Measurements from ENCODE around the gene PRRT3. TPM values are rescaled to one million over a fixed set of nuclear protein-coding genes. Genes with fewer than 3 reads are reported as not detected.

The PRRT3 gene
- total and polyA plus RNA-seq, 2 of the 4 experiments (the other 2 are of a cell fraction), result 0.72 to 4.2 TPM

DNA sequence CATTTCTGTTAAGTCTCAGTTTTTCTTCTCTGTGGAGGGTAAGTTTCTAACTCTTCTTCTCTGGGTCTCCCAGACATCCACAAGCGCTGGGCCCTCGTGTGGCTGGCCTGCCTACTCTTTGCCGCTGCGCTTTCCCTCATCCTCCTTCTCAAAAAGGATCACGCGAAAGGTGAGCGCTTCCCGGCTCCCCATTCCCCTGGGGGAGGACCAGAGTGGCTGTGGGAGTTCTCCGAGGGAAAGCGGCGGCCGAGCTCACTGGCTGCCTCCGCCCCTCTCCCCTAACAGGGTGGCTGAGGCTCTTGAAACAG is 19.7 kb downstream of the PRRT3 start:
- DNase-seq, result no peak
- H3K4me2 ChIP-seq (ENCODE audit: low read depth, low read length), result peak overlapping the region; percentile 38; the same call in 1 of the 2 replicates
- no peak overlapping the region for H3K18ac ChIP-seq (ENCODE audit: low read depth, low read length)
- peak overlapping the region; percentile 90 for H2AFZ ChIP-seq (replicated peaks; ENCODE audit: low read length, poor library complexity)
- peaks cover 16% of the 10 kb centered on the region; the same call in 1 of the 2 replicates for H3K36me3 ChIP-seq (ENCODE audit: control insufficient read depth, insufficient read depth, low read length)
- H3K79me1 ChIP-seq (ENCODE audit: low read depth in 1 of 2, low read length in 2 of 2), result peaks cover 6 to 16% of the 10 kb centered on the region in 2 experiments; a peak in 3 of 4 replicates
- ATAC-seq (ENCODE audit: low read depth), result no peak
- H2AK9ac ChIP-seq (replicated peaks; ENCODE audit: low read depth, low read length, poor library complexity), result peak overlapping the region; percentile 93
- 0 out of 2 replicates have a peak overlapping the region, but pooled peaks have one; percentile 8 for H3K4ac ChIP-seq (ENCODE audit: low read depth, low read length)
- H2AK5ac ChIP-seq (ENCODE audit: low read depth, low read length), result peak overlapping the region; percentile 61; the same call in 1 of the 2 replicates
- H2BK15ac ChIP-seq (ENCODE audit: low read depth, low read length), result no peak overlapping the region
- TF ChIP-seq BHLHE40 (IDR thresholded peaks at IDR 0.05; ENCODE audit: low read depth, low read length) (no peak), RAD21 (IDR thresholded peaks at IDR 0.05; ENCODE audit: low read length) (no peak), FOS (IDR thresholded peaks at IDR 0.05; ENCODE audit: low read depth, low read length) (no peak), RCOR1 (IDR thresholded peaks at IDR 0.05; ENCODE audit: insufficient replicate concordance, low read length) (no peak), CHD1 (IDR thresholded peaks at IDR 0.05; ENCODE audit: low read depth, low read length) (no peak), MAFK (IDR thresholded peaks at IDR 0.05; ENCODE audit: low read depth, low read length) (no peak), CEBPB (IDR thresholded peaks at IDR 0.05; ENCODE audit: low read depth, low read length) (no peak), MXI1 (IDR thresholded peaks at IDR 0.05; ENCODE audit: borderline replicate concordance, low read depth, low read length) (no peak), MAZ (IDR thresholded peaks at IDR 0.05; ENCODE audit: borderline replicate concordance, low read depth, low read length) (no peak), RFX5 (IDR thresholded peaks at IDR 0.05; ENCODE audit: low read depth, low read length) (no peak), POLR2A (IDR thresholded peaks at IDR 0.05; ENCODE audit: low read depth, low read length) (no peak)
- TF ChIP-seq, protein P1, sequence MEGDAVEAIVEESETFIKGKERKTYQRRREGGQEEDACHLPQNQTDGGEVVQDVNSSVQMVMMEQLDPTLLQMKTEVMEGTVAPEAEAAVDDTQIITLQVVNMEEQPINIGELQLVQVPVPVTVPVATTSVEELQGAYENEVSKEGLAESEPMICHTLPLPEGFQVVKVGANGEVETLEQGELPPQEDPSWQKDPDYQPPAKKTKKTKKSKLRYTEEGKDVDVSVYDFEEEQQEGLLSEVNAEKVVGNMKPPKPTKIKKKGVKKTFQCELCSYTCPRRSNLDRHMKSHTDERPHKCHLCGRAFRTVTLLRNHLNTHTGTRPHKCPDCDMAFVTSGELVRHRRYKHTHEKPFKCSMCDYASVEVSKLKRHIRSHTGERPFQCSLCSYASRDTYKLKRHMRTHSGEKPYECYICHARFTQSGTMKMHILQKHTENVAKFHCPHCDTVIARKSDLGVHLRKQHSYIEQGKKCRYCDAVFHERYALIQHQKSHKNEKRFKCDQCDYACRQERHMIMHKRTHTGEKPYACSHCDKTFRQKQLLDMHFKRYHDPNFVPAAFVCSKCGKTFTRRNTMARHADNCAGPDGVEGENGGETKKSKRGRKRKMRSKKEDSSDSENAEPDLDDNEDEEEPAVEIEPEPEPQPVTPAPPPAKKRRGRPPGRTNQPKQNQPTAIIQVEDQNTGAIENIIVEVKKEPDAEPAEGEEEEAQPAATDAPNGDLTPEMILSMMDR (conservative IDR thresholded peaks at IDR 0.05; ENCODE audit: low read depth, low read length), result no peak
- TF ChIP-seq, protein P2, sequence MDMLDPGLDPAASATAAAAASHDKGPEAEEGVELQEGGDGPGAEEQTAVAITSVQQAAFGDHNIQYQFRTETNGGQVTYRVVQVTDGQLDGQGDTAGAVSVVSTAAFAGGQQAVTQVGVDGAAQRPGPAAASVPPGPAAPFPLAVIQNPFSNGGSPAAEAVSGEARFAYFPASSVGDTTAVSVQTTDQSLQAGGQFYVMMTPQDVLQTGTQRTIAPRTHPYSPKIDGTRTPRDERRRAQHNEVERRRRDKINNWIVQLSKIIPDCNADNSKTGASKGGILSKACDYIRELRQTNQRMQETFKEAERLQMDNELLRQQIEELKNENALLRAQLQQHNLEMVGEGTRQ (IDR thresholded peaks at IDR 0.05; ENCODE audit: low read depth, low read length), result no peak
- H2BK120ac ChIP-seq (ENCODE audit: low read depth, low read length), result no peak overlapping the region
- no peak overlapping the region for H3K14ac ChIP-seq (replicated peaks; ENCODE audit: low read depth, low read length)
- no peaks in the 10 kb centered on the region for H3K27me3 ChIP-seq (ENCODE audit: control insufficient read depth, insufficient read depth, low read length)
- H3K23ac ChIP-seq (ENCODE audit: low read depth, low read length), result no peak overlapping the region
- in situ Hi-C loops (cut with MboI; ENCODE audit: low sequenced_read_pairs) (no loop called here), intact Hi-C loops (cut with micrococcal nuclease) (loop anchor here (1.0 to 5.0 kb wide), 4 partner anchors 84 to 355 kb away; no protein-coding TSS in a partner anchor), dilution Hi-C loops (cut with HindIII; ENCODE audit: low sequenced_read_pairs, unreplicated experiment) (no loop called here)
- H4K5ac ChIP-seq (ENCODE audit: low read depth, low read length), result no peak overlapping the region; the same call in 1 of the 2 replicates
- ChIA-PET POLR2A (ENCODE audit: unreplicated experiment) (interaction anchor here (0.6 to 0.7 kb wide), 2 partner anchors 17 to 19 kb away, joined by 10 read pairs; no protein-coding TSS in a partner anchor), CTCF (interaction anchor here (1.3 to 3.1 kb wide), 2 partner anchors 14 to 49 kb away, joined by 4 to 14 read pairs; no protein-coding TSS in a partner anchor)
- H4K20me1 ChIP-seq (ENCODE audit: insufficient read depth, low read length), result no peaks in the 10 kb centered on the region
- H3K9ac ChIP-seq (ENCODE audit: low read depth, low read length), result 0 out of 2 replicates have a peak overlapping the region, but pooled peaks have one; percentile 18
- no peak overlapping the region for H2BK5ac ChIP-seq (ENCODE audit: low read depth, low read length, poor library complexity, severe bottlenecking)
- no peak overlapping the region for H3K27ac ChIP-seq (ENCODE audit: insufficient read depth, low read length)
- no TSS peak for BruUV-seq (replicated peaks)
- H3K4me3 ChIP-seq (ENCODE audit: insufficient read depth, low read depth, low read length), result no peak overlapping the region
- H3K9me1 ChIP-seq (ENCODE audit: insufficient read depth, low read length), result peaks cover 6% of the 10 kb centered on the region; the same call in 1 of the 2 replicates
- H4K8ac ChIP-seq (ENCODE audit: low read depth in 2 of 2, low read length in 2 of 2), result peak overlapping the region; percentile 24 to 37; a peak in 3 of 4 replicates
- H3K4me1 ChIP-seq (ENCODE audit: control insufficient read depth, insufficient read depth, low read length), result peaks cover 9% of the 10 kb centered on the region
- no CpG with 5 or more reads among the region's 13 CpGs for WGBS, 2 experiments (ENCODE audit: extremely low coverage in 2 of 2, insufficient read length in 1 of 2)
- 0 out of 2 replicates have a peak overlapping the region, but pooled peaks have one; percentile 17 for H4K91ac ChIP-seq (ENCODE audit: insufficient read depth, low read depth, low read length)
- no peak overlapping the region for H3K56ac ChIP-seq (ENCODE audit: extremely low read depth, insufficient read depth, low read length)
- H3K9me3 ChIP-seq (ENCODE audit: control insufficient read depth, insufficient read depth, low read length), result no peaks in the 10 kb centered on the region
- no peak overlapping the region for H2BK20ac ChIP-seq (ENCODE audit: low read depth, low read length)
